Ishikawa (cell line): Measurements from ENCODE around the gene SLC15A3.

ENCODE experiments used
- CEBPB ChIP-seq: IDR thresholded peaks from 2 replicates; pipeline ENCODE4 v1.6.1; 2012
- CREB1 ChIP-seq: IDR thresholded peaks from 2 replicates; pipeline ENCODE4 v1.6.1; 2012; ENCODE audit warnings: low read depth
- EGR1 ChIP-seq: IDR thresholded peaks from 2 replicates; pipeline ENCODE4 v1.6.1; 2012
- EP300 ChIP-seq: IDR thresholded peaks from 2 replicates; pipeline ENCODE4 v1.6.1; 2012; ENCODE audit warnings: borderline replicate concordance
- FOXM1 ChIP-seq: IDR thresholded peaks from 2 replicates; pipeline ENCODE4 v1.6.1; 2012; ENCODE audit warnings: low read depth, borderline replicate concordance
- MAX ChIP-seq: IDR thresholded peaks from 2 replicates; pipeline ENCODE4 v1.6.1; 2012
- NFIC ChIP-seq: IDR thresholded peaks from 2 replicates; pipeline ENCODE4 v1.6.1; 2012
- RAD21 ChIP-seq: IDR thresholded peaks from 2 replicates; pipeline ENCODE4 v1.6.1; 2012; ENCODE audit warnings: low read depth
- TAF1 ChIP-seq: IDR thresholded peaks from 2 replicates; pipeline ENCODE4 v1.6.1; 2012; ENCODE audit warnings: low read depth, mild to moderate bottlenecking
- TCF12 ChIP-seq: IDR thresholded peaks from 2 replicates; pipeline ENCODE4 v1.6.1; 2012; ENCODE audit warnings: low read depth
- TEAD4 ChIP-seq: IDR thresholded peaks from 2 replicates; pipeline ENCODE4 v1.6.1; 2012
- YY1 ChIP-seq: IDR thresholded peaks from 2 replicates; pipeline ENCODE4 v1.6.1; 2012; ENCODE audit warnings: low read depth
- ZBTB7A ChIP-seq: IDR thresholded peaks from 2 replicates; pipeline ENCODE4 v1.6.1; 2012; ENCODE audit warnings: low read depth
- TF ChIP-seq, protein P1 (sequence below): IDR thresholded peaks from 2 replicates; pipeline ENCODE4 v1.6.1; 2012
- TF ChIP-seq, protein P2 (sequence below): IDR thresholded peaks from 2 replicates; pipeline ENCODE4 v1.6.1; 2012; ENCODE audit warnings: low read depth, mild to moderate bottlenecking

The SLC15A3 gene

GRCh38 chr11:60905551-60906113, 46.3 kb downstream of the SLC15A3 start:
- TF ChIP-seq, protein P1, sequence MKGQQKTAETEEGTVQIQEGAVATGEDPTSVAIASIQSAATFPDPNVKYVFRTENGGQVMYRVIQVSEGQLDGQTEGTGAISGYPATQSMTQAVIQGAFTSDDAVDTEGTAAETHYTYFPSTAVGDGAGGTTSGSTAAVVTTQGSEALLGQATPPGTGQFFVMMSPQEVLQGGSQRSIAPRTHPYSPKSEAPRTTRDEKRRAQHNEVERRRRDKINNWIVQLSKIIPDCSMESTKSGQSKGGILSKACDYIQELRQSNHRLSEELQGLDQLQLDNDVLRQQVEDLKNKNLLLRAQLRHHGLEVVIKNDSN, result peak; percentile 72; the same call in 1 of the 2 replicates
- no peak for TF ChIP-seq EGR1

- TF ChIP-seq EGR1 (no peak), TCF12 (no peak), CREB1 (no peak), RAD21 (no peak), TAF1 (no peak), TEAD4 (no peak), EP300 (no peak), MAX (no peak), CEBPB (no peak), ZBTB7A (no peak), FOXM1 (no peak), YY1 (no peak), NFIC (no peak)
- TF ChIP-seq, protein P1, result no peak
- TF ChIP-seq, protein P2, sequence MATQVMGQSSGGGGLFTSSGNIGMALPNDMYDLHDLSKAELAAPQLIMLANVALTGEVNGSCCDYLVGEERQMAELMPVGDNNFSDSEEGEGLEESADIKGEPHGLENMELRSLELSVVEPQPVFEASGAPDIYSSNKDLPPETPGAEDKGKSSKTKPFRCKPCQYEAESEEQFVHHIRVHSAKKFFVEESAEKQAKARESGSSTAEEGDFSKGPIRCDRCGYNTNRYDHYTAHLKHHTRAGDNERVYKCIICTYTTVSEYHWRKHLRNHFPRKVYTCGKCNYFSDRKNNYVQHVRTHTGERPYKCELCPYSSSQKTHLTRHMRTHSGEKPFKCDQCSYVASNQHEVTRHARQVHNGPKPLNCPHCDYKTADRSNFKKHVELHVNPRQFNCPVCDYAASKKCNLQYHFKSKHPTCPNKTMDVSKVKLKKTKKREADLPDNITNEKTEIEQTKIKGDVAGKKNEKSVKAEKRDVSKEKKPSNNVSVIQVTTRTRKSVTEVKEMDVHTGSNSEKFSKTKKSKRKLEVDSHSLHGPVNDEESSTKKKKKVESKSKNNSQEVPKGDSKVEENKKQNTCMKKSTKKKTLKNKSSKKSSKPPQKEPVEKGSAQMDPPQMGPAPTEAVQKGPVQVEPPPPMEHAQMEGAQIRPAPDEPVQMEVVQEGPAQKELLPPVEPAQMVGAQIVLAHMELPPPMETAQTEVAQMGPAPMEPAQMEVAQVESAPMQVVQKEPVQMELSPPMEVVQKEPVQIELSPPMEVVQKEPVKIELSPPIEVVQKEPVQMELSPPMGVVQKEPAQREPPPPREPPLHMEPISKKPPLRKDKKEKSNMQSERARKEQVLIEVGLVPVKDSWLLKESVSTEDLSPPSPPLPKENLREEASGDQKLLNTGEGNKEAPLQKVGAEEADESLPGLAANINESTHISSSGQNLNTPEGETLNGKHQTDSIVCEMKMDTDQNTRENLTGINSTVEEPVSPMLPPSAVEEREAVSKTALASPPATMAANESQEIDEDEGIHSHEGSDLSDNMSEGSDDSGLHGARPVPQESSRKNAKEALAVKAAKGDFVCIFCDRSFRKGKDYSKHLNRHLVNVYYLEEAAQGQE, result no peak
Measured at GRCh38 chr11:60905047-60905446, 46.9 kb downstream of the SLC15A3 start.

- TF ChIP-seq CEBPB (no peak), TEAD4 (no peak), NFIC (no peak), RAD21 (no peak), CREB1 (no peak), MAX (no peak), TCF12 (no peak), FOXM1 (no peak), YY1 (no peak), ZBTB7A (no peak), EP300 (no peak), TAF1 (no peak)
- TF ChIP-seq, protein P1, result no peak
- TF ChIP-seq, protein P2, result no peak
Measured at GRCh38 chr11:60902625-60903024, 49.4 kb downstream of the SLC15A3 start.

GRCh38 chr11:60900673-60901404, 51.1 kb downstream of the SLC15A3 start:
- TF ChIP-seq, protein P2, result peak; percentile 46; the same call in 1 of the 2 replicates
- no peak for TF ChIP-seq RAD21
